Measurements from ENCODE around the gene TCF7L2.

The TCF7L2 gene

GRCh38 chr10:112989826-112990225 is 39.8 kb downstream of the TCF7L2 start:
- no peak overlapping the region for H3K4me3 ChIP-seq (replicated peaks; ENCODE audit: insufficient read depth, low read length)
- H3K27me3 ChIP-seq (ENCODE audit: insufficient read depth, poor library complexity, severe bottlenecking): no peaks in the 10 kb centered on the region
- no peak overlapping the region for H3K27ac ChIP-seq (replicated peaks)
- TF ChIP-seq GABPA (IDR thresholded peaks at IDR 0.05; ENCODE audit: low read depth) (no peak), REST (IDR thresholded peaks at IDR 0.05; ENCODE audit: insufficient replicate concordance, low read depth) (no peak), SPI1 (IDR thresholded peaks at IDR 0.05; ENCODE audit: borderline replicate concordance, low read depth) (no peak), POLR2AphosphoS5 (IDR thresholded peaks at IDR 0.05; ENCODE audit: low read depth) (no peak), CTCF (IDR thresholded peaks at IDR 0.05; ENCODE audit: insufficient read depth, low read length) (no peak)
- no peak for DNase-seq (ENCODE audit: low read depth in 1 of 2, low spot score in 1 of 2)

GRCh38 chr10:112990271-112990670 is 40.2 kb downstream of the TCF7L2 start:
- DNase-seq (ENCODE audit: low read depth in 1 of 2, low spot score in 1 of 2): no peak
- no peak overlapping the region for H3K27ac ChIP-seq (replicated peaks)
- TF ChIP-seq POLR2AphosphoS5 (IDR thresholded peaks at IDR 0.05; ENCODE audit: low read depth): no peak
- TF ChIP-seq SPI1 (IDR thresholded peaks at IDR 0.05; ENCODE audit: borderline replicate concordance, low read depth): no peak
- TF ChIP-seq CTCF (IDR thresholded peaks at IDR 0.05; ENCODE audit: insufficient read depth, low read length): no peak
- no peak for TF ChIP-seq GABPA (IDR thresholded peaks at IDR 0.05; ENCODE audit: low read depth)
- TF ChIP-seq REST (IDR thresholded peaks at IDR 0.05; ENCODE audit: insufficient replicate concordance, low read depth): no peak
- no peak overlapping the region for H3K4me3 ChIP-seq (replicated peaks; ENCODE audit: insufficient read depth, low read length)
- H3K27me3 ChIP-seq (ENCODE audit: insufficient read depth, poor library complexity, severe bottlenecking): no peaks in the 10 kb centered on the region

GRCh38 chr10:112991888-112992491 is 41.9 kb downstream of the TCF7L2 start:
- TF ChIP-seq SPI1 (IDR thresholded peaks at IDR 0.05; ENCODE audit: borderline replicate concordance, low read depth) (no peak), CTCF (IDR thresholded peaks at IDR 0.05; ENCODE audit: insufficient read depth, low read length) (no peak), REST (IDR thresholded peaks at IDR 0.05; ENCODE audit: insufficient replicate concordance, low read depth) (no peak), GABPA (IDR thresholded peaks at IDR 0.05; ENCODE audit: low read depth) (no peak), POLR2AphosphoS5 (IDR thresholded peaks at IDR 0.05; ENCODE audit: low read depth) (no peak)
- Histone ChIP-seq H3K27ac (replicated peaks) (no peak overlapping the region), H3K27me3 (ENCODE audit: insufficient read depth, poor library complexity, severe bottlenecking) (no peaks in the 10 kb centered on the region), H3K4me3 (replicated peaks; ENCODE audit: insufficient read depth, low read length) (no peak overlapping the region)
- DNase-seq (ENCODE audit: low read depth in 1 of 2, low spot score in 1 of 2): no peak
